ENCODE measurements around the gene CR1. TPM values are rescaled to one million over a fixed set of nuclear protein-coding genes. Genes with fewer than 3 reads are reported as not detected.

Gene CR1
- total and polyA plus RNA-seq, 2 donors (not counting 3 experiments of a cell fraction or from before 2014, with no cell fraction given), result not detected

- ChIA-PET POLR2A (no interaction called here), CTCF (interaction anchor here (1.8 to 2.2 kb wide), 3 partner anchors 9 to 29 kb away, joined by 4 to 6 read pairs (median 5); no protein-coding TSS in a partner anchor)
- BruUV-seq (replicated peaks), result no TSS peak
Observed at GRCh38 chr1:207649210-207649753, 153.3 kb downstream of the CR1 start.

More at GRCh38 chr1:207649210-207649753, 153.3 kb downstream of the CR1 start:
- dilution Hi-C loops (cut with MboI; ENCODE audit: extremely low pct_ligation_motif_present, low sequenced_read_pairs), result no loop called here
- FAIRE-seq (peak; percentile 35), DNase-seq (ENCODE audit: low read depth, low spot score) (no peak)
- Histone ChIP-seq H2AFZ (ENCODE audit: low read depth, low read length) (no peak overlapping the region), H3K4me1 (ENCODE audit: control insufficient read depth, extremely low read depth, insufficient read depth, low read length) (peaks cover 9% of the 10 kb centered on the region), H4K20me1 (replicated peaks; ENCODE audit: control insufficient read depth, extremely low read depth, insufficient read depth, low read length) (no peaks in the 10 kb centered on the region), H3K9ac (replicated peaks; ENCODE audit: extremely low read depth, insufficient read depth, low read length) (no peak overlapping the region), H3K79me2 (ENCODE audit: control insufficient read depth, insufficient read depth, low read length) (no peaks in the 10 kb centered on the region), H3K4me2 (ENCODE audit: insufficient read depth, low read length) (no peak overlapping the region), H3K27me3 (ENCODE audit: control insufficient read depth in 2 of 2, insufficient read depth in 2 of 2, low read length in 2 of 2) (peaks cover 8 to 45% of the 10 kb centered on the region in 2 experiments), H3K27ac (ENCODE audit: insufficient read depth, low read depth, low read length) (no peak overlapping the region), H3K9me1 (replicated peaks; ENCODE audit: control insufficient read depth, extremely low read depth, insufficient read depth, low read length) (no peaks in the 10 kb centered on the region), H3K4me3 (replicated peaks in 1 of 3; ENCODE audit: insufficient read depth in 1 of 3, low read depth in 1 of 3, low read length in 3 of 3) (no peak overlapping the region), H3K36me3 (ENCODE audit: control insufficient read depth in 2 of 2, extremely low read depth in 1 of 2, insufficient read depth in 2 of 2, low read length in 2 of 2) (no peaks in the 10 kb centered on the region), H3K9me3 (replicated peaks; ENCODE audit: control insufficient read depth, insufficient read depth, low read length) (no peaks in the 10 kb centered on the region)
- no peak for TF ChIP-seq MYC (IDR thresholded peaks at IDR 0.05; ENCODE audit: low read depth, low read length)
- TF ChIP-seq FOS (IDR thresholded peaks at IDR 0.05; ENCODE audit: borderline replicate concordance, insufficient read depth, low read length), result no peak
- TF ChIP-seq CTCF (IDR thresholded peaks at IDR 0.05; ENCODE audit: extremely low read depth in 1 of 2, insufficient read depth in 1 of 2, low read depth in 1 of 2, low read length in 2 of 2), result no peak
- TF ChIP-seq JUN (IDR thresholded peaks at IDR 0.05; ENCODE audit: borderline replicate concordance, insufficient read depth, insufficient read length, low read depth), result no peak
- TF ChIP-seq POLR2AphosphoS5 (IDR thresholded peaks at IDR 0.05; ENCODE audit: insufficient read depth, low read depth, low read length), result no peak
- no peak for TF ChIP-seq MAX (IDR thresholded peaks at IDR 0.05; ENCODE audit: insufficient read depth, insufficient read length)
- no peak for TF ChIP-seq GATA2 (IDR thresholded peaks at IDR 0.05; ENCODE audit: insufficient read depth, insufficient read length, low read depth, low read length)
- TF ChIP-seq EZH2 (IDR thresholded peaks at IDR 0.05; ENCODE audit: borderline replicate concordance, low read depth, low read length, severe bottlenecking), result no peak
- TF ChIP-seq POLR2A (IDR thresholded peaks at IDR 0.05; ENCODE audit: low read depth, low read length), result no peak
- intact Hi-C loops (cut with micrococcal nuclease), result no loop called here
